ENCODE measurements around the gene MANEA.

The MANEA gene

DNA sequence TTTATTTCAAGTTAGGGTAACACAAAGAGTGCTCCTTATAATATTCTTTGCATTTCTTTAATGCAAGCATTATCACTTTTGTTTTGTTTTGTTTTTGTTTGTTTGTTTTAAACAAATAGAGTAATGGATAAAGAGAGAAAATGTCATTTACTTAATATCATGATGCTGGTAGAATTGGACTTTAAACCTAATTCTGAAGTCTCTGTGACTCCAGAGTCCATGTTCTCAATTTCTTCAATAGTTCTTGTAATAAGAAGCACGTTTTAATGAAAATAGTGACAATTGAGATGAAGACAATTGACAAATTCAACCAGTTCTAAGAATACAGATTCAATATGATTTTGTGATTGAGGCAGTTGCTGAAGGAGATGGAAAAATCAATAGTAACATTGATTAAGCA is 30.3 kb upstream of the MANEA start:
- Histone ChIP-seq H3K9ac (ENCODE audit: low read depth, low read length, poor library complexity) (no peak overlapping the region), H2BK12ac (ENCODE audit: low read length) (no peak overlapping the region), H2BK5ac (ENCODE audit: low read length) (no peak overlapping the region), H3K9me3 (replicated peaks in 1 of 2; ENCODE audit: control insufficient read depth in 2 of 2, insufficient read depth in 1 of 2, low read depth in 1 of 2, low read length in 2 of 2) (no peaks in the 10 kb centered on the region), H3K4me1 (ENCODE audit: control insufficient read depth in 2 of 2, insufficient read depth in 1 of 2, low read depth in 1 of 2, low read length in 2 of 2) (peaks cover 1 to 21% of the 10 kb centered on the region in 2 donors), H4K91ac (ENCODE audit: low read depth, low read length, poor library complexity) (no peak overlapping the region), H3K36me3 (replicated peaks in 1 of 2; ENCODE audit: control insufficient read depth in 2 of 2, insufficient read depth in 2 of 2, low read length in 2 of 2) (no peaks in the 10 kb centered on the region), H2AFZ (ENCODE audit: low read length) (no peak overlapping the region), H2BK15ac (ENCODE audit: low read length) (no peak overlapping the region), H3K4ac (ENCODE audit: low read length) (no peak overlapping the region), H3K23ac (ENCODE audit: low read depth, low read length, poor library complexity) (no peak overlapping the region), H3K4me2 (ENCODE audit: insufficient read depth, low read length, poor library complexity, severe bottlenecking) (no peak overlapping the region), H4K8ac (ENCODE audit: low read depth, low read length) (no peak overlapping the region), H3K14ac (ENCODE audit: low read length) (no peak overlapping the region), H3K79me1 (ENCODE audit: low read depth, low read length) (no peaks in the 10 kb centered on the region), H3K4me3 (ENCODE audit: low read length in 2 of 2) (no peak overlapping the region), H2AK5ac (ENCODE audit: low read depth, low read length) (no peak overlapping the region), H2BK120ac (ENCODE audit: low read depth, low read length) (no peak overlapping the region), H3K27me3 (ENCODE audit: control insufficient read depth in 3 of 3, insufficient read depth in 3 of 3, low read depth in 1 of 3, low read length in 3 of 3) (no peaks in the 10 kb centered on the region), H3K27ac (replicated peaks; ENCODE audit: low read length) (no peak overlapping the region), H3K18ac (ENCODE audit: low read length) (no peak overlapping the region)
- no peak for DNase-seq (ENCODE audit: low spot score)
- WGBS, 2 donors (ENCODE audit: extremely low coverage in 2 of 2, insufficient read length in 2 of 2, insufficient replicate concordance in 1 of 2) = no CpG with 5 or more reads among the region's 1 CpG

DNA sequence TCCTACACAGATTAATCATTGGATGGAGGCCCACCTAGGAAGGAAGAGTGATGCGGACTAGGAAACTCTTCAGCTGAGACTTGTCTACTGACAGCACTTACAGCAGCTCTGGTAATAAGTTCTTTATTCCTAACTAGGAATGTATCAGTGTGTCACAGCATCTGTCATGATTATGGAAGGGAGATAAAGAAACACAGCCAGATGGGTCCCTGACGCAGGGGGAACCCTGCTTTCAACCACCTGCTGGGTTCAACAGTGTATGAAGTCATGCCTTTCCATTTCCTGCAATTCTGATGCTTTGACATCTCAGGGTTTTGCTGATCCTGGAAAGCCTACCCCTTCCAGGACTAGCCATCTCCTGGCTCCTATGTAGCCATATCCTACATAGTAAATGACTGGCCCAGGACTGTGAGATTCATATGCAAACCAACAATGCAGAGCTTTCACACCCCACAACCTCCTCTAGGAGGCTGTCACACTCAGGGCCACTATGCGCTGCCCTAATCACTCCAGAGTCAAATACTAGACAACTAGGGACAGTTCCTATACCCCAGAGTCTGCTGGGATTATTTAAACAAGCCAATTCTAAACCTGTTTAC is 29.0 kb upstream of the MANEA start:
- H2BK12ac ChIP-seq (ENCODE audit: low read length) = no peak overlapping the region
- H3K23ac ChIP-seq (ENCODE audit: low read depth, low read length, poor library complexity) = no peak overlapping the region
- peaks cover 1 to 21% of the 10 kb centered on the region in 2 donors for H3K4me1 ChIP-seq (ENCODE audit: control insufficient read depth in 2 of 2, insufficient read depth in 1 of 2, low read depth in 1 of 2, low read length in 2 of 2)
- no peak overlapping the region for H3K9ac ChIP-seq (ENCODE audit: low read depth, low read length, poor library complexity)
- DNase-seq (ENCODE audit: low spot score) = no peak
- no peak overlapping the region for H4K91ac ChIP-seq (ENCODE audit: low read depth, low read length, poor library complexity)
- no peak overlapping the region for H3K4me3 ChIP-seq (ENCODE audit: low read length in 2 of 2)
- no CpG with 5 or more reads among the region's 3 CpGs for WGBS, 2 donors (ENCODE audit: extremely low coverage in 2 of 2, insufficient read length in 2 of 2, insufficient replicate concordance in 1 of 2)
- no peak overlapping the region for H3K4ac ChIP-seq (ENCODE audit: low read length)
- H3K79me1 ChIP-seq (ENCODE audit: low read depth, low read length) = no peaks in the 10 kb centered on the region
- no peak overlapping the region for H4K8ac ChIP-seq (ENCODE audit: low read depth, low read length)
- no peak overlapping the region for H3K14ac ChIP-seq (ENCODE audit: low read length)
- H2BK120ac ChIP-seq (ENCODE audit: low read depth, low read length) = no peak overlapping the region
- H3K9me3 ChIP-seq (replicated peaks in 1 of 2; ENCODE audit: control insufficient read depth in 2 of 2, insufficient read depth in 1 of 2, low read depth in 1 of 2, low read length in 2 of 2) = no peaks in the 10 kb centered on the region
- no peak overlapping the region for H2AK5ac ChIP-seq (ENCODE audit: low read depth, low read length)
- H3K18ac ChIP-seq (ENCODE audit: low read length) = no peak overlapping the region
- no peak overlapping the region for H2BK15ac ChIP-seq (ENCODE audit: low read length)
- H3K27ac ChIP-seq (replicated peaks; ENCODE audit: low read length) = no peak overlapping the region
- no peaks in the 10 kb centered on the region for H3K36me3 ChIP-seq (replicated peaks in 1 of 2; ENCODE audit: control insufficient read depth in 2 of 2, insufficient read depth in 2 of 2, low read length in 2 of 2)
- H3K4me2 ChIP-seq (ENCODE audit: insufficient read depth, low read length, poor library complexity, severe bottlenecking) = no peak overlapping the region
- peak overlapping the region; percentile 47 for H2AFZ ChIP-seq (ENCODE audit: low read length)
- no peak overlapping the region for H2BK5ac ChIP-seq (ENCODE audit: low read length)
- no peaks in the 10 kb centered on the region for H3K27me3 ChIP-seq (ENCODE audit: control insufficient read depth in 3 of 3, insufficient read depth in 3 of 3, low read depth in 1 of 3, low read length in 3 of 3)

GRCh38 chr6:95551678-95552324 is 25.5 kb upstream of the MANEA start:
- no CpG with 5 or more reads among the region's 5 CpGs for WGBS, 2 donors (ENCODE audit: extremely low coverage in 2 of 2, insufficient read length in 2 of 2, insufficient replicate concordance in 1 of 2)
- H3K36me3 ChIP-seq (replicated peaks in 1 of 2; ENCODE audit: control insufficient read depth in 2 of 2, insufficient read depth in 2 of 2, low read length in 2 of 2) = no peaks in the 10 kb centered on the region

GRCh38 chr6:95553880-95554279 is 23.5 kb upstream of the MANEA start:
- Histone ChIP-seq H3K9me3 (replicated peaks in 1 of 2; ENCODE audit: control insufficient read depth in 2 of 2, insufficient read depth in 1 of 2, low read depth in 1 of 2, low read length in 2 of 2) (no peaks in the 10 kb centered on the region), H3K9ac (ENCODE audit: low read depth, low read length, poor library complexity) (no peak overlapping the region), H3K14ac (ENCODE audit: low read length) (no peak overlapping the region), H2AK5ac (ENCODE audit: low read depth, low read length) (no peak overlapping the region), H3K23ac (ENCODE audit: low read depth, low read length, poor library complexity) (no peak overlapping the region), H3K79me1 (ENCODE audit: low read depth, low read length) (no peaks in the 10 kb centered on the region), H3K36me3 (replicated peaks in 1 of 2; ENCODE audit: control insufficient read depth in 2 of 2, insufficient read depth in 2 of 2, low read length in 2 of 2) (no peaks in the 10 kb centered on the region), H3K4me2 (ENCODE audit: insufficient read depth, low read length, poor library complexity, severe bottlenecking) (no peak overlapping the region), H3K4ac (ENCODE audit: low read length) (no peak overlapping the region), H3K18ac (ENCODE audit: low read length) (no peak overlapping the region), H3K27me3 (ENCODE audit: control insufficient read depth in 3 of 3, insufficient read depth in 3 of 3, low read depth in 1 of 3, low read length in 3 of 3) (no peaks in the 10 kb centered on the region), H2BK12ac (ENCODE audit: low read length) (no peak overlapping the region), H3K4me3 (ENCODE audit: low read length in 2 of 2) (no peak overlapping the region), H3K27ac (replicated peaks; ENCODE audit: low read length) (no peak overlapping the region), H4K8ac (ENCODE audit: low read depth, low read length) (no peak overlapping the region), H2BK5ac (ENCODE audit: low read length) (no peak overlapping the region), H2AFZ (ENCODE audit: low read length) (no peak overlapping the region), H3K4me1 (ENCODE audit: control insufficient read depth in 2 of 2, insufficient read depth in 1 of 2, low read depth in 1 of 2, low read length in 2 of 2) (peaks cover 0 to 2% of the 10 kb centered on the region in 2 donors), H2BK120ac (ENCODE audit: low read depth, low read length) (no peak overlapping the region), H2BK15ac (ENCODE audit: low read length) (no peak overlapping the region), H4K91ac (ENCODE audit: low read depth, low read length, poor library complexity) (no peak overlapping the region)
- no peak for DNase-seq (ENCODE audit: low spot score)
- WGBS, 2 donors (ENCODE audit: extremely low coverage in 2 of 2, insufficient read length in 2 of 2, insufficient replicate concordance in 1 of 2) = no CpG with 5 or more reads among the region's 1 CpG

More at GRCh38 chr6:95551678-95552324, 25.5 kb upstream of the MANEA start:
- DNase-seq (ENCODE audit: low spot score) = no peak
- no peak overlapping the region for H3K18ac ChIP-seq (ENCODE audit: low read length)
- no peak overlapping the region for H2BK12ac ChIP-seq (ENCODE audit: low read length)
- H2AFZ ChIP-seq (ENCODE audit: low read length) = no peak overlapping the region
- H3K14ac ChIP-seq (ENCODE audit: low read length) = no peak overlapping the region
- H3K79me1 ChIP-seq (ENCODE audit: low read depth, low read length) = no peaks in the 10 kb centered on the region
- H3K23ac ChIP-seq (ENCODE audit: low read depth, low read length, poor library complexity) = no peak overlapping the region
- no peak overlapping the region for H3K4ac ChIP-seq (ENCODE audit: low read length)
- no peak overlapping the region for H4K8ac ChIP-seq (ENCODE audit: low read depth, low read length)
- no peak overlapping the region for H2BK15ac ChIP-seq (ENCODE audit: low read length)
- no peak overlapping the region for H3K4me2 ChIP-seq (ENCODE audit: insufficient read depth, low read length, poor library complexity, severe bottlenecking)
- no peak overlapping the region for H2BK5ac ChIP-seq (ENCODE audit: low read length)
- H3K4me3 ChIP-seq (ENCODE audit: low read length in 2 of 2) = no peak overlapping the region
- H3K27ac ChIP-seq (replicated peaks; ENCODE audit: low read length) = no peak overlapping the region
- no peaks in the 10 kb centered on the region for H3K27me3 ChIP-seq (ENCODE audit: control insufficient read depth in 3 of 3, insufficient read depth in 3 of 3, low read depth in 1 of 3, low read length in 3 of 3)
- H3K9me3 ChIP-seq (replicated peaks in 1 of 2; ENCODE audit: control insufficient read depth in 2 of 2, insufficient read depth in 1 of 2, low read depth in 1 of 2, low read length in 2 of 2) = no peaks in the 10 kb centered on the region
- H2BK120ac ChIP-seq (ENCODE audit: low read depth, low read length) = no peak overlapping the region
- H3K4me1 ChIP-seq (ENCODE audit: control insufficient read depth in 2 of 2, insufficient read depth in 1 of 2, low read depth in 1 of 2, low read length in 2 of 2) = peaks cover 0 to 11% of the 10 kb centered on the region in 2 donors
- H4K91ac ChIP-seq (ENCODE audit: low read depth, low read length, poor library complexity) = no peak overlapping the region
- no peak overlapping the region for H2AK5ac ChIP-seq (ENCODE audit: low read depth, low read length)
- no peak overlapping the region for H3K9ac ChIP-seq (ENCODE audit: low read depth, low read length, poor library complexity)

Measured in neuronal stem cell (in vitro differentiated cells).